PC-9 (cell line): ENCODE measurements around the gene ALCAM. TPM values are rescaled to one million over a fixed set of nuclear protein-coding genes. Genes with fewer than 3 reads are reported as not detected.

Experiments used
- BruUV-seq: library from RNA; stranded (reverse); fragments of 400-500 nt; replicated peaks from 2 replicates; lab custom pipeline; 2021; lab: Mats Ljungman, UMichigan
- CTCF ChIA-PET: fragments of 300-600 bp; sonication (Branson Sonifier 250); formaldehyde crosslinking; loops from one replicate; lab custom pipeline; 2022; ENCODE audit warnings: antibody characterized with exemption; lab: Charles Lee
- POLR2A ChIA-PET: fragments of 300-600 bp; sonication (Branson Sonifier 250); formaldehyde crosslinking; loops from one replicate; lab custom pipeline; 2022; ENCODE audit warnings: antibody characterized with exemption; ENCODE audit not compliant: unreplicated experiment; lab: Charles Lee
- DNase-seq, 2 experiments: peaks; one replicate each; pipeline versions ENCODE4 v3.0.0 to v3.0.0-alpha.2; 2015 to 2022; ENCODE audit warnings: mixed read lengths in 1 of 2
- H2AFZ ChIP-seq: fragments of 200-600 bp; sonication (generic); 2 replicates; pipeline ENCODE4 v1.8.1; 2017; ENCODE audit warnings: antibody characterized with exemption
- H3F3A ChIP-seq: fragments of 200-600 bp; sonication (generic); 2 replicates; pipeline ENCODE4 v1.8.1; 2017; ENCODE audit warnings: antibody characterized with exemption, mild to moderate bottlenecking, low read depth; ENCODE audit not compliant: insufficient read depth
- H3K27ac ChIP-seq: fragments of 200-600 bp; sonication (generic); 2 replicates; pipeline ENCODE4 v1.6.1; 2016; ENCODE audit warnings: mixed run types
- H3K27me3 ChIP-seq: fragments of 200-600 bp; sonication (generic); 2 replicates; pipeline ENCODE4 v1.6.1; 2016; ENCODE audit warnings: low read depth, mixed run types; ENCODE audit not compliant: insufficient read depth
- H3K36me3 ChIP-seq: fragments of 200-600 bp; sonication (generic); 2 replicates; pipeline ENCODE4 v1.6.1; 2016; ENCODE audit warnings: low read depth, mixed run types
- H3K4me1 ChIP-seq: fragments of 200-600 bp; sonication (generic); replicated peaks from 2 replicates; pipeline ENCODE4 v1.6.1; 2016; ENCODE audit warnings: mixed run types; ENCODE audit not compliant: insufficient read depth
- H3K4me2 ChIP-seq: fragments of 200-600 bp; sonication (generic); 2 replicates; pipeline ENCODE4 v1.6.1; 2017; ENCODE audit warnings: mixed run types
- H3K4me3 ChIP-seq: fragments of 200-600 bp; sonication (generic); 2 replicates; pipeline ENCODE4 v1.6.1; 2016; ENCODE audit warnings: mixed run types
- H3K79me2 ChIP-seq: fragments of 200-600 bp; sonication (generic); 2 replicates; pipeline ENCODE4 v1.6.1; 2017; ENCODE audit warnings: low read depth, mixed run types
- H3K9me2 ChIP-seq: fragments of 200-600 bp; sonication (generic); 2 replicates; pipeline ENCODE4 v1.8.1; 2017; ENCODE audit warnings: mild to moderate bottlenecking; ENCODE audit not compliant: insufficient read depth
- H3K9me3 ChIP-seq: fragments of 200-600 bp; sonication (generic); 2 replicates; pipeline ENCODE4 v1.8.1; 2016; ENCODE audit warnings: low read depth; ENCODE audit not compliant: insufficient read depth
- H4K20me1 ChIP-seq: fragments of 200-600 bp; sonication (generic); 2 replicates; pipeline ENCODE4 v1.8.1; 2017; ENCODE audit not compliant: insufficient read depth
- EZH2 ChIP-seq: fragments of 200-600 bp; sonication (generic); IDR thresholded peaks from 2 replicates; pipeline ENCODE4 v1.8.0; 2017; ENCODE audit warnings: antibody characterized with exemption, low read depth
- intact Hi-C: fragments of 100-400 bp; cut with micrococcal nuclease; formaldehyde crosslinking; loops from one replicate; pipeline ENCODE4 v1.10.0; 2022; ENCODE audit not compliant: unreplicated experiment
- total RNA-seq: library from RNA; stranded (reverse); gene quantifications from 2 replicates; pipeline ENCODE4 v1.2.3, GENCODE V29; 2021
- TF ChIP-seq, protein P1 (sequence below): fragments of 200-600 bp; sonication (generic); conservative IDR thresholded peaks from 2 replicates; pipeline ENCODE4 v1.6.1; 2017; ENCODE audit warnings: mixed run types, antibody characterized with exemption, mild to moderate bottlenecking, moderate library complexity

Gene ALCAM
- total RNA-seq, 1 experiment from 2014 or later: 132 TPM

DNA sequence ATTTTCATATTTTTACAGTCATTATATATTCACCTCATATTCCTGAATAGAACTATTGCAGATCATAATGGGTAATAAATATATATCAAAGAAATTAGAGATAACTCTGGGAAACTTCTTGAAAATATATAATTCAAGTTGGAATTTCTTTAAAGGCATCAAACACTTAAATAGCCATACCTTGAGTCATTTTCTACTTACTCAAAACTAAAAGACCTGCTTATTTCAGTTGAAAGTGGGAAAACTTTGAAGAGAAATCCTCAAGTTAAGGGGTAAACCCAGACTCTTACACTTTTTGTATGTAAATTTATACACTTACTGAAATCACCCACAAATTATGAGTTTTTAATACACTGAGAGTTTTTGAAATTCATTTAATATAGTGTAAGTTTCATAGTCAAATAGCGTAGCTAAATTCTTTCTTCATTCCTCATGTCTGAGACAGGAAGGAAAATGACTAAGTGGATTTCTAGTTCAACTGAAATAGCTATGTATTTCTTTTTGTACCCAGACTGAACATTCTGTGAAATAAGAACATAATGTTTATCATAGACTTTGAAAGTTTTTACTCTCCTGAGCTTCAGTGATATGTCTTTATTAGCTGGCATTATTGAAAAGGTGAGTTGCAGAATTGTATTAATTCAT, 4.6 kb upstream of the ALCAM start:
- H3K79me2 ChIP-seq: no peaks in the 10 kb centered on the region
- no TSS peak for BruUV-seq
- intact Hi-C loops: loop anchor here (10.0 kb wide), 5 partner anchors 207 to 1367 kb away; no protein-coding TSS in a partner anchor
- no peak overlapping the region for H3K4me3 ChIP-seq
- no peak for DNase-seq
- H3K9me3 ChIP-seq: no peaks in the 10 kb centered on the region
- ChIA-PET POLR2A (interaction anchor here (0.7 kb wide), 3 partner anchors 81 to 703 kb away, joined by 3 to 5 read pairs (median 4); no protein-coding TSS in a partner anchor), CTCF (no interaction called here)
- H3K4me2 ChIP-seq: no peak overlapping the region
- H3K4me1 ChIP-seq: peaks cover 14% of the 10 kb centered on the region
- H3K27me3 ChIP-seq: no peaks in the 10 kb centered on the region
- H3K27ac ChIP-seq: no peak overlapping the region
- H3F3A ChIP-seq: peaks cover 21% of the 10 kb centered on the region
- 0 out of 2 replicates have a peak, but pooled peaks cover 6% of the 10 kb centered on the region for H3K9me2 ChIP-seq
- TF ChIP-seq, protein P1, sequence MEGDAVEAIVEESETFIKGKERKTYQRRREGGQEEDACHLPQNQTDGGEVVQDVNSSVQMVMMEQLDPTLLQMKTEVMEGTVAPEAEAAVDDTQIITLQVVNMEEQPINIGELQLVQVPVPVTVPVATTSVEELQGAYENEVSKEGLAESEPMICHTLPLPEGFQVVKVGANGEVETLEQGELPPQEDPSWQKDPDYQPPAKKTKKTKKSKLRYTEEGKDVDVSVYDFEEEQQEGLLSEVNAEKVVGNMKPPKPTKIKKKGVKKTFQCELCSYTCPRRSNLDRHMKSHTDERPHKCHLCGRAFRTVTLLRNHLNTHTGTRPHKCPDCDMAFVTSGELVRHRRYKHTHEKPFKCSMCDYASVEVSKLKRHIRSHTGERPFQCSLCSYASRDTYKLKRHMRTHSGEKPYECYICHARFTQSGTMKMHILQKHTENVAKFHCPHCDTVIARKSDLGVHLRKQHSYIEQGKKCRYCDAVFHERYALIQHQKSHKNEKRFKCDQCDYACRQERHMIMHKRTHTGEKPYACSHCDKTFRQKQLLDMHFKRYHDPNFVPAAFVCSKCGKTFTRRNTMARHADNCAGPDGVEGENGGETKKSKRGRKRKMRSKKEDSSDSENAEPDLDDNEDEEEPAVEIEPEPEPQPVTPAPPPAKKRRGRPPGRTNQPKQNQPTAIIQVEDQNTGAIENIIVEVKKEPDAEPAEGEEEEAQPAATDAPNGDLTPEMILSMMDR: no peak
- TF ChIP-seq EZH2: no peak
- H3K36me3 ChIP-seq: no peaks in the 10 kb centered on the region
- no peaks in the 10 kb centered on the region for H4K20me1 ChIP-seq
- no peak overlapping the region for H2AFZ ChIP-seq

DNA sequence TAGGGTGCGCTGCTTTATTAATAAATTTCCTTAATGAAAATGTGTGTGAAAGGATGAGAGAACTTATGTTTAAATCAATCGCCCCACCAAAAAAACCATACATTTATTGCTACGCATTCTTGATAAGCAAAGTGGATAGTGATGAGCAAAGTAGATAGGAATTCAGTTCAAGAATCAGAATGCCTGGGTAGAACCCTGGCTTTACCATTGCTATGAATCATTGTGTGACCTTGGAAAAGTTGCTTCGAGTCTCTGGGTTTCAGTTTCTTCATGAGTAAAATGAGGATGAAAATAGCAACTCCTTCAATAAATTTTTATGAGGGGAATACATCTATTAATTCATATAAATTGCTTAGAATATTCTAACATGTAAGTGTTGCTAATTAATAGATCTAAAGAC, 2.6 kb upstream of the ALCAM start:
- Histone ChIP-seq H3K4me2 (0 out of 2 replicates have a peak overlapping the region, but pooled peaks have one; percentile 94), H3K79me2 (0 out of 2 replicates have a peak, but pooled peaks cover 12% of the 10 kb centered on the region), H3K36me3 (no peaks in the 10 kb centered on the region), H3K4me3 (no peak overlapping the region), H3K9me2 (0 out of 2 replicates have a peak, but pooled peaks cover 6% of the 10 kb centered on the region), H3K27ac (no peak overlapping the region), H3K27me3 (no peaks in the 10 kb centered on the region), H3K4me1 (peaks cover 14% of the 10 kb centered on the region), H2AFZ (no peak overlapping the region), H3K9me3 (no peaks in the 10 kb centered on the region), H3F3A (peaks cover 32% of the 10 kb centered on the region), H4K20me1 (no peaks in the 10 kb centered on the region)
- ChIA-PET CTCF (no interaction called here), POLR2A (no interaction called here)
- no TSS peak for BruUV-seq
- TF ChIP-seq, protein P1: no peak
- intact Hi-C loops: loop anchor here (10.0 kb wide), 5 partner anchors 209 to 1369 kb away; no protein-coding TSS in a partner anchor
- DNase-seq: no peak

DNA sequence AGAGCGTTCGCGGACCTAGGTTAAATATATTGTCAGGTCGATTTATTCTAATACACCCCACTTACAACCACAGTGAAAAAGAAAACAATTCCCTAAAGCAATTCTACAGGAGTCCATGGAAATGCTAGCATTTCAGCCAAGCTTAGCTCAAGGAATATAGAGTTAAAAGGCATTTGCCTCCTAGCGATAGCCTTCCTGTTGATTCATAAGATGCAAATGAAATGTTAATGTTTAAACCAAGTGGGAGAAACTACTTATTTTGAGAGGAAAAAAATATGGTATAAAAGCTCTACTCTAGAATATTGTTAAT, 1.7 kb upstream of the ALCAM start:
- Histone ChIP-seq H3K9me2 (0 out of 2 replicates have a peak, but pooled peaks cover 6% of the 10 kb centered on the region), H3K79me2 (peaks cover 20% of the 10 kb centered on the region; the same call in 1 of the 2 replicates), H4K20me1 (no peaks in the 10 kb centered on the region), H3K27me3 (no peaks in the 10 kb centered on the region), H3F3A (peaks cover 37% of the 10 kb centered on the region), H3K36me3 (no peaks in the 10 kb centered on the region), H2AFZ (peak overlapping the region; percentile 92), H3K9me3 (no peaks in the 10 kb centered on the region), H3K4me1 (peaks cover 16% of the 10 kb centered on the region), H3K27ac (peak overlapping the region; percentile 86), H3K4me2 (peak overlapping the region; percentile 94), H3K4me3 (peak overlapping the region; percentile 78)
- ChIA-PET POLR2A (interaction anchor here (0.6 to 0.7 kb wide), 2 partner anchors 152 to 320 kb away, joined by 3 to 4 read pairs; no protein-coding TSS in a partner anchor), CTCF (no interaction called here)
- TF ChIP-seq, protein P1: no peak
- no peak for TF ChIP-seq EZH2
- BruUV-seq: no TSS peak
- intact Hi-C loops: loop anchor here (5.0 to 10.0 kb wide), 9 partner anchors 210 to 1752 kb away; partner anchors contain the start of gene CBLB
- no peak for DNase-seq
